Transverse colon (tissue), 4 donors: ENCODE data around the gene PON3. TPM values are rescaled to one million over a fixed set of nuclear protein-coding genes. Genes with fewer than 3 reads are reported as not detected.

Experiments
- DNase-seq: peaks from one replicate; pipeline ENCODE4 v3.0.0-alpha.2; 2019
- H3K27ac ChIP-seq, 4 donors: fragments of 200-600 bp; sonication (generic); 2 replicates each; pipeline ENCODE4 v1.5.1; 2016 to 2018; ENCODE audit warnings: inconsistent platforms in 4 of 4
- H3K27me3 ChIP-seq: fragments of 200-600 bp; sonication (generic); 2 replicates; pipeline ENCODE4 v1.5.1; 2017; ENCODE audit warnings: inconsistent platforms
- H3K36me3 ChIP-seq, 4 donors: fragments of 200-600 bp; sonication (generic); 2 replicates each; pipeline ENCODE4 v1.5.1; 2017 to 2019; ENCODE audit warnings: inconsistent platforms in 4 of 4
- H3K4me1 ChIP-seq, 4 donors: fragments of 200-600 bp; sonication (generic); 2 replicates each; pipeline ENCODE4 v1.5.1; 2017 to 2020; ENCODE audit warnings: inconsistent platforms in 4 of 4
- H3K4me3 ChIP-seq, 4 donors: fragments of 200-600 bp; sonication (generic); 1 replicate in 1 of 4; 2 replicates in 3 of 4; pipeline versions ENCODE4 v1.5.1 to v1.6.1; 2017 to 2019; ENCODE audit warnings: inconsistent platforms in 4 of 4
- H3K9me3 ChIP-seq, 2 donors: fragments of 200-600 bp; sonication (generic); 2 replicates each; pipeline ENCODE4 v1.5.1; 2017 to 2019; ENCODE audit warnings: inconsistent platforms in 2 of 2
- CTCF ChIP-seq, 5 experiments: fragments of 200-600 bp in 3 of 5; fragments of 450-650 bp in 2 of 5; sonication (generic) in 3 of 5; IDR thresholded peaks; 1 replicate in 2 of 5; 2 replicates in 3 of 5; pipeline ENCODE4 v1.5.1; 2016 to 2017; ENCODE audit warnings: antibody characterized with exemption in 5 of 5, inconsistent platforms in 3 of 5, mild to moderate bottlenecking in 2 of 5, moderate library complexity in 1 of 5
- EP300 ChIP-seq: sonication (generic); formaldehyde crosslinking; IDR thresholded peaks from one replicate; pipeline ENCODE4 v1.6.1; 2017; ENCODE audit warnings: antibody characterized with exemption, low read depth
- POLR2A ChIP-seq: fragments of 450-650 bp; IDR thresholded peaks from one replicate; pipeline ENCODE4 v1.6.1; 2016; ENCODE audit warnings: antibody characterized with exemption, mild to moderate bottlenecking, moderate library complexity
- POLR2AphosphoS5 ChIP-seq, 3 donors: sonication (generic); formaldehyde crosslinking; IDR thresholded peaks; one replicate each; pipeline ENCODE4 v1.6.1; 2016; ENCODE audit warnings: antibody characterized with exemption in 3 of 3
- WGBS, 2 donors: methylation state at CpG; one replicate each; pipeline ENCODE4 v1.1.5; 2018; ENCODE audit warnings: low coverage in 1 of 2; 5-methylcytosine and 5-hydroxymethylcytosine counted together
- in situ Hi-C, 4 donors: fragments of 200-750 bp; cut with MboI; loops; one replicate each; pipeline versions ENCODE4 v1.15.0 to v1.15.1; 2017; ENCODE audit warnings: low sequenced_read_pairs in 3 of 4, low pct_ligation_motif_present in 1 of 4, low pct_unique_long_range_greater_than_20kb in 1 of 4
- intact Hi-C: fragments of 100-400 bp; cut with DNase I; formaldehyde crosslinking; loops from one replicate; pipeline ENCODE4 v1.15.1; 2023; ENCODE audit warnings: low total_unique reads
- total RNA-seq, 4 donors: library from RNA; depleted of rRNA; stranded (reverse); fragments of >200 nt; gene quantifications; one replicate each; pipeline ENCODE4 v1.1.0, GENCODE V29; 2016

Gene PON3
- total RNA-seq, 4 donors from 2014 or later, result 0.60 to 4.2 (median 3.0) TPM; not detected in 1

GRCh38 chr7:95433129-95433528 is 37.0 kb upstream of the PON3 start:
- intact Hi-C loops (no loop called here), in situ Hi-C loops (no loop called here)
- peaks cover 11 to 39% (median 15%) of the 10 kb centered on the region in 4 donors for H3K4me1 ChIP-seq
- H3K27me3 ChIP-seq, result no peaks in the 10 kb centered on the region
- H3K36me3 ChIP-seq, result no peaks in the 10 kb centered on the region
- 77 to 92% methylated on average over 1 of the region's 1 CpG for WGBS, 2 donors
- TF ChIP-seq EP300 (no peak), POLR2A (no peak), CTCF (IDR thresholded peaks at IDR 0.05) (no peak), POLR2AphosphoS5 (IDR thresholded peaks at IDR 0.05) (no peak)
- H3K9me3 ChIP-seq, result no peaks in the 10 kb centered on the region
- H3K4me3 ChIP-seq, result no peak overlapping the region
- DNase-seq, result no peak
- H3K27ac ChIP-seq, result peak overlapping the region in 1 of 4 donors; percentile 89

GRCh38 chr7:95432606-95433005 is 36.4 kb upstream of the PON3 start:
- no peak for DNase-seq
- Histone ChIP-seq H3K27ac (no peak overlapping the region), H3K27me3 (no peaks in the 10 kb centered on the region), H3K4me3 (no peak overlapping the region), H3K36me3 (no peaks in the 10 kb centered on the region), H3K4me1 (peaks cover 11 to 39% (median 15%) of the 10 kb centered on the region in 4 donors), H3K9me3 (no peaks in the 10 kb centered on the region)
- TF ChIP-seq EP300, result no peak
- in situ Hi-C loops, result no loop called here
- intact Hi-C loops, result no loop called here
- WGBS, 2 donors, result 63 to 85% methylated on average over 2 of the region's 2 CpGs

- H3K36me3 ChIP-seq, result no peaks in the 10 kb centered on the region
- peak; percentile 44 for DNase-seq
- no peaks in the 10 kb centered on the region for H3K9me3 ChIP-seq
- TF ChIP-seq EP300, result no peak
- TF ChIP-seq POLR2A, result no peak
- peak in 1 of 3 donors; percentile 28 for TF ChIP-seq POLR2AphosphoS5 (IDR thresholded peaks at IDR 0.05)
- TF ChIP-seq CTCF (IDR thresholded peaks at IDR 0.05), result no peak
- H3K27me3 ChIP-seq, result no peaks in the 10 kb centered on the region
- H3K27ac ChIP-seq, result peak overlapping the region; percentile 46 to 60 (median 53)
- no peak overlapping the region for H3K4me3 ChIP-seq
- intact Hi-C loops, result no loop called here
- peaks cover 11 to 39% (median 17%) of the 10 kb centered on the region in 4 donors for H3K4me1 ChIP-seq
- WGBS, 2 donors, result 43 to 73% methylated on average over 2 of the region's 2 CpGs
- in situ Hi-C loops, result no loop called here
These were observed 34.7 kb upstream of the PON3 start for GRCh38 chr7:95430864-95431263.

GRCh38 chr7:95429241-95429990 is 33.2 kb upstream of the PON3 start:
- Histone ChIP-seq H3K36me3 (no peaks in the 10 kb centered on the region), H3K4me3 (no peak overlapping the region), H3K4me1 (peaks cover 10 to 44% (median 14%) of the 10 kb centered on the region in 4 donors), H3K27ac (no peak overlapping the region), H3K9me3 (no peaks in the 10 kb centered on the region), H3K27me3 (no peaks in the 10 kb centered on the region)
- no peak for TF ChIP-seq POLR2AphosphoS5 (IDR thresholded peaks at IDR 0.05)
- no peak for TF ChIP-seq CTCF (IDR thresholded peaks at IDR 0.05)
- TF ChIP-seq POLR2A, result no peak
- in situ Hi-C loops (no loop called here), intact Hi-C loops (no loop called here)
- DNase-seq, result no peak
- 75 to 100% methylated on average over 2 to 5 of the region's 5 CpGs for WGBS, 2 donors
